Activated T-cell treated with anti-CD3 and anti-CD28 coated beads for 24 hours (primary cell): ENCODE data around the gene CPA4.
"Not testable (repeated sequence)": the region's sequence is repeated elsewhere in the genome, so short reads cannot be mapped to it uniquely, and the experiment has no call there.

Experiments used
- DNase-seq: peaks from one replicate; pipeline ENCODE4 v3.0.0-alpha.2; 2020; ENCODE audit warnings: low read depth

Gene CPA4

GRCh38 chr7:130301501-130302020 is 8.6 kb downstream of the CPA4 start:
- no peak for DNase-seq

GRCh38 chr7:130302649-130303048 is 9.7 kb downstream of the CPA4 start:
- DNase-seq: no peak

GRCh38 chr7:130303127-130303526 is 10.2 kb downstream of the CPA4 start:
- no peak for DNase-seq

GRCh38 chr7:130303551-130303950 is 10.6 kb downstream of the CPA4 start:
- DNase-seq: no peak

- DNase-seq: no peak
Measured at GRCh38 chr7:130303982-130304381, 11.0 kb downstream of the CPA4 start.

GRCh38 chr7:130304878-130305277 is 11.9 kb downstream of the CPA4 start:
- DNase-seq: no peak

GRCh38 chr7:130305433-130306042 is 12.6 kb downstream of the CPA4 start:
- DNase-seq: no peak

GRCh38 chr7:130309986-130310385 is 17.0 kb downstream of the CPA4 start:
- no peak for DNase-seq

- DNase-seq: no peak
Measured at GRCh38 chr7:130314305-130314704, 21.3 kb downstream of the CPA4 start.

GRCh38 chr7:130319541-130319940 is 26.6 kb downstream of the CPA4 start:
- no peak for DNase-seq

- DNase-seq: not testable (repeated sequence)
Measured at GRCh38 chr7:130321542-130322229, 28.7 kb downstream of the CPA4 start.

- DNase-seq: no peak
Measured at GRCh38 chr7:130322615-130323014, 29.7 kb downstream of the CPA4 start.

- no peak for DNase-seq
Measured at GRCh38 chr7:130324306-130324943, 31.5 kb downstream of the CPA4 start.

- DNase-seq: no peak
Measured at GRCh38 chr7:130329681-130330080, 36.7 kb downstream of the CPA4 start.

GRCh38 chr7:130332259-130333053 is 39.5 kb downstream of the CPA4 start:
- no peak for DNase-seq

- no peak for DNase-seq
Measured at GRCh38 chr7:130333832-130334231, 40.9 kb downstream of the CPA4 start.

GRCh38 chr7:130334274-130334673 is 41.3 kb downstream of the CPA4 start:
- no peak for DNase-seq

- DNase-seq: no peak
Measured at GRCh38 chr7:130337410-130337971, 44.5 kb downstream of the CPA4 start.

GRCh38 chr7:130338233-130338632 is 45.3 kb downstream of the CPA4 start:
- no peak for DNase-seq

GRCh38 chr7:130341882-130342281 is 48.9 kb downstream of the CPA4 start:
- no peak for DNase-seq

GRCh38 chr7:130342701-130343380 is 49.9 kb downstream of the CPA4 start:
- no peak for DNase-seq
